GM23338 (cell line): Measurements from ENCODE around the gene ATG4C. TPM values are rescaled to one million over a fixed set of nuclear protein-coding genes. Genes with fewer than 3 reads are reported as not detected.

Source experiments
- ATAC-seq: fragments of 200-7000 bp; cut with Tn5 transposase; 3 replicates; pipeline ENCODE4 v1.9.1; 2020
- DNase-seq: peaks from one replicate; pipeline ENCODE4 v3.0.0-alpha.2; 2015; ENCODE audit warnings: low spot score
- H2AFZ ChIP-seq: fragments of 200-600 bp; sonication (generic); 2 replicates; pipeline ENCODE4 v1.8.0; 2016; ENCODE audit warnings: antibody characterized with exemption, mild to moderate bottlenecking, moderate library complexity
- H3F3A ChIP-seq: fragments of 200-600 bp; sonication (generic); replicated peaks from 2 replicates; pipeline ENCODE4 v1.8.0; 2017; ENCODE audit warnings: antibody characterized with exemption, mixed run types, low read depth
- H3K27ac ChIP-seq: fragments of 200-600 bp; sonication (generic); 2 replicates; pipeline ENCODE4 v1.6.1; 2016; ENCODE audit warnings: low read depth
- H3K27me3 ChIP-seq: fragments of 200-600 bp; sonication (generic); 2 replicates; pipeline ENCODE4 v1.8.0; 2016; ENCODE audit warnings: mild to moderate bottlenecking, mixed run types, moderate library complexity; ENCODE audit not compliant: insufficient read depth
- H3K36me3 ChIP-seq: fragments of 200-600 bp; sonication (generic); 2 replicates; pipeline ENCODE4 v1.8.0; 2016; ENCODE audit warnings: mild to moderate bottlenecking; ENCODE audit not compliant: insufficient read depth
- H3K4me1 ChIP-seq: fragments of 200-600 bp; sonication (generic); 2 replicates; pipeline ENCODE4 v1.8.0; 2016; ENCODE audit warnings: mild to moderate bottlenecking, moderate library complexity; ENCODE audit not compliant: insufficient read depth
- H3K4me2 ChIP-seq: fragments of 200-600 bp; sonication (generic); 2 replicates; pipeline ENCODE4 v1.7.1; 2017; ENCODE audit warnings: mixed run types
- H3K4me3 ChIP-seq: fragments of 200-600 bp; sonication (generic); 2 replicates; pipeline ENCODE4 v1.6.1; 2016; ENCODE audit warnings: mixed run types
- H3K79me2 ChIP-seq: fragments of 200-600 bp; sonication (generic); replicated peaks from 2 replicates; pipeline ENCODE4 v1.8.0; 2017; ENCODE audit warnings: mild to moderate bottlenecking; ENCODE audit not compliant: insufficient read depth
- H3K9me2 ChIP-seq: fragments of 200-600 bp; sonication (generic); 2 replicates; pipeline ENCODE4 v1.8.0; 2017; ENCODE audit not compliant: insufficient read depth
- H4K20me1 ChIP-seq: fragments of 200-600 bp; sonication (generic); replicated peaks from 2 replicates; pipeline ENCODE4 v1.8.0; 2017; ENCODE audit warnings: mild to moderate bottlenecking; ENCODE audit not compliant: insufficient read depth
- H3K27ac Mint-ChIP-seq: 2 replicates; pipeline ENCODE4 v1.8.0; 2020; ENCODE audit warnings: inconsistent platforms, mild to moderate bottlenecking, moderate library complexity, mixed read lengths
- H3K27me3 Mint-ChIP-seq: 3 replicates; pipeline ENCODE4 v1.8.0; 2022; ENCODE audit warnings: low read depth, mild to moderate bottlenecking, moderate library complexity, mixed read lengths, inconsistent platforms; ENCODE audit not compliant: insufficient read depth, poor library complexity
- H3K36me3 Mint-ChIP-seq: 3 replicates; pipeline ENCODE4 v1.8.0; 2021; ENCODE audit warnings: low read depth, mild to moderate bottlenecking, inconsistent platforms, moderate library complexity, mixed read lengths
- H3K4me1 Mint-ChIP-seq: 3 replicates; pipeline ENCODE4 v1.8.0; 2020; ENCODE audit warnings: mild to moderate bottlenecking, inconsistent platforms, mixed read lengths
- H3K4me3 Mint-ChIP-seq: 3 replicates; pipeline ENCODE4 v1.8.0; 2021; ENCODE audit warnings: moderate library complexity, mild to moderate bottlenecking, inconsistent platforms, mixed read lengths
- H3K9me3 Mint-ChIP-seq: 3 replicates; pipeline ENCODE4 v1.8.0; 2020; ENCODE audit warnings: moderate library complexity, mild to moderate bottlenecking, inconsistent platforms, mixed read lengths
- CTCF ChIP-seq, 2 experiments: fragments of 200-600 bp in 1 of 2; sonication (generic) in 1 of 2; conservative IDR thresholded peaks; 2 replicates each; pipeline versions ENCODE4 v1.5.1 to v1.6.1; 2016 to 2017; ENCODE audit warnings: antibody characterized with exemption in 2 of 2, low read depth in 2 of 2, mild to moderate bottlenecking in 2 of 2, moderate library complexity in 1 of 2
- POLR2AphosphoS5 ChIP-seq: IDR thresholded peaks from 2 replicates; pipeline ENCODE4 v1.6.1; 2016; ENCODE audit warnings: antibody characterized with exemption, low read depth
- REST ChIP-seq: IDR thresholded peaks from one replicate; pipeline ENCODE4 v1.6.1; 2018; ENCODE audit warnings: antibody characterized with exemption; ENCODE audit not compliant: unreplicated experiment
- ZNF114 ChIP-seq: fragments of 250-450 bp; sonication (Bioruptor Pico); IDR thresholded peaks from 2 replicates; pipeline ENCODE4 v1.5.0; 2020; ENCODE audit warnings: mild to moderate bottlenecking, moderate library complexity
- ZNF462 ChIP-seq: fragments of 250-450 bp; sonication (Bioruptor Pico); IDR thresholded peaks from 2 replicates; pipeline ENCODE4 v1.5.0; 2020; ENCODE audit warnings: mild to moderate bottlenecking, moderate library complexity
- polyA plus RNA-seq: library from polyadenylated mRNA; unstranded; fragments of >200 nt; fragmentation: Nextera tagmentation; extraction: Ambion mirVana; gene quantifications from 2 replicates; pipeline ENCODE4 v1.2.1, GENCODE V29; 2016
- total RNA-seq: library from RNA; depleted of rRNA; stranded (reverse); fragments of >200 nt; shearing (Covaris generic); gene quantifications from 2 replicates; pipeline ENCODE4 v1.2.3, GENCODE V29; 2014

ATG4C gene
- total and polyA plus RNA-seq, 2 experiments from 2014 or later, result 15.7 to 18.6 TPM

GRCh38 chr1:62810420-62811274 lies 26.7 kb downstream of the ATG4C start:
- no peaks in the 10 kb centered on the region for H3K4me1 ChIP-seq

More at GRCh38 chr1:62810420-62811274, 26.7 kb downstream of the ATG4C start:
- H3K9me3 Mint-ChIP-seq, result no peaks in the 10 kb centered on the region
- H3K79me2 ChIP-seq, result no peaks in the 10 kb centered on the region
- no peaks in the 10 kb centered on the region for H3F3A ChIP-seq
- no peak overlapping the region for H3K4me3 ChIP-seq
- no peak overlapping the region for H3K4me3 Mint-ChIP-seq
- H2AFZ ChIP-seq, result no peak overlapping the region
- H3K9me2 ChIP-seq, result no peaks in the 10 kb centered on the region; the same call in 1 of the 2 replicates
- no peak for DNase-seq
- H3K27ac Mint-ChIP-seq, result no peak overlapping the region
- H3K36me3 Mint-ChIP-seq, result peaks cover 42% of the 10 kb centered on the region; the same call in 2 of the 3 replicates
- H3K4me2 ChIP-seq, result no peak overlapping the region
- TF ChIP-seq ZNF114 (CRISPR knock-in tag) (no peak), ZNF462 (no peak), CTCF (conservative IDR thresholded peaks at IDR 0.05; ENCODE audit: low read depth in 2 of 2) (no peak), POLR2AphosphoS5 (no peak), REST (no peak)
- H3K4me1 Mint-ChIP-seq, result peaks cover 7% of the 10 kb centered on the region
- no peaks in the 10 kb centered on the region; the same call in 1 of the 2 replicates for H4K20me1 ChIP-seq
- H3K27ac ChIP-seq, result no peak overlapping the region
- no peak for ATAC-seq
- H3K27me3 Mint-ChIP-seq, result peaks cover 1% of the 10 kb centered on the region
- H3K36me3 ChIP-seq, result 0 out of 2 replicates have a peak, but pooled peaks cover 4% of the 10 kb centered on the region
- H3K27me3 ChIP-seq, result no peaks in the 10 kb centered on the region
